GM12873 (cell line): ENCODE data around the gene RYK.

Source experiments
- TF ChIP-seq, protein P1 (sequence below): IDR thresholded peaks from 2 replicates; pipeline ENCODE4 v1.5.1; 2012; ENCODE audit warnings: low read depth, mild to moderate bottlenecking, moderate library complexity, low read length, control low read depth; ENCODE audit not compliant: insufficient read depth; ENCODE audit errors: missing control alignments

The RYK gene

DNA sequence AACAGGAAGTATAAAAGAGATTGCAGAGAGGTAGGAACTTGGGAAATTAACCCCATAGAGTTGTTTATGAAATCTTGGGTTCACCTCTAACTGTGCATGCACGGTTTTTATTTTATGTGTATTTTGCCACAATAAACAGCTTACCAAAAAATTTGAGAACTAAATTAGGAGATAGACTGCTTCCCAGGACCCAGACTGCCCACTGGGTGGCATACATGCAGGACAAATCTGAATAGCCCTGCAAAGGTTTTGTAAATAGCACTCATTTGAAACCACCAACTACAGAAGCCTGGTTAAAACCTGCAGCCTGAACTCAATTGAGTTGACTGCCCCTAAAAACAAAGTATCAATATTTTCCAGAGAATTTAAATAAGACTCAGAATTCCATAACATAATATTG lies 124.5 kb downstream of the RYK start:
- TF ChIP-seq, protein P1, sequence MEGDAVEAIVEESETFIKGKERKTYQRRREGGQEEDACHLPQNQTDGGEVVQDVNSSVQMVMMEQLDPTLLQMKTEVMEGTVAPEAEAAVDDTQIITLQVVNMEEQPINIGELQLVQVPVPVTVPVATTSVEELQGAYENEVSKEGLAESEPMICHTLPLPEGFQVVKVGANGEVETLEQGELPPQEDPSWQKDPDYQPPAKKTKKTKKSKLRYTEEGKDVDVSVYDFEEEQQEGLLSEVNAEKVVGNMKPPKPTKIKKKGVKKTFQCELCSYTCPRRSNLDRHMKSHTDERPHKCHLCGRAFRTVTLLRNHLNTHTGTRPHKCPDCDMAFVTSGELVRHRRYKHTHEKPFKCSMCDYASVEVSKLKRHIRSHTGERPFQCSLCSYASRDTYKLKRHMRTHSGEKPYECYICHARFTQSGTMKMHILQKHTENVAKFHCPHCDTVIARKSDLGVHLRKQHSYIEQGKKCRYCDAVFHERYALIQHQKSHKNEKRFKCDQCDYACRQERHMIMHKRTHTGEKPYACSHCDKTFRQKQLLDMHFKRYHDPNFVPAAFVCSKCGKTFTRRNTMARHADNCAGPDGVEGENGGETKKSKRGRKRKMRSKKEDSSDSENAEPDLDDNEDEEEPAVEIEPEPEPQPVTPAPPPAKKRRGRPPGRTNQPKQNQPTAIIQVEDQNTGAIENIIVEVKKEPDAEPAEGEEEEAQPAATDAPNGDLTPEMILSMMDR, result peak; percentile 14

DNA sequence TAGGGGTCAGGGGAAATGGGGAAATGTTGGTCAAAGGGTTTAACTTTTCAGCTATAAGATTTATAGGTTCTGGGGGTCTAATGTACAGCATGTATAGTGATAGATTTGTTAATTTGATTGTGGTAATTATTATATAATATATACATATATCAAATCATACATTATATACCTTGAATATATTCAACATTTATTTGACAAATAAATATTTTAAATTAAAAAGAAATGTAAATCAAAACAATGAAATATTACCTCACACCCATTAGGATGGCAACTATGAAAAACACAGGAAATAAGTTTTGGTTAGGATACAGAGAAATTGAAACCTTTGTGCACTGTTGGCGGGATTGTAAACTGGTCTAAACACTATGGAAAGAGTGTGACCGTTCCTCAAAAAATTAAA lies 135.9 kb downstream of the RYK start:
- TF ChIP-seq, protein P1, result no peak

DNA sequence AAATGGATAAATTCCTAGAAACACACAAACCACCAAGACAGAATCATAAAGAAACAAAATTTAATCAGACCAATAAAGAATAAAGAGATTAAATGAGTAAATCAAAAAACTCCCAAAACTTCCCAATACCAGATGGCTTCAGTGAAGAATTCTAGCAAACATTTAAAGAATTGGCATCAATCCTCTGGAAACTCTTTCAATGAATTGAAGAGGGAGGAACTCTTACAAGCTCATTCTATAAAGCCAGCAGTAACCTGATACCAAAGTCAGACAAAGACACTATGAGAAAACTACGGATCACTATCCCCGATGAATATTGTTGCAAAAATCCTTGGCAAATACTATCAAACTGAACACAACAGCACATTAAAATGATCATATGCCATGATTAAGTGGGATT lies 139.0 kb downstream of the RYK start:
- TF ChIP-seq, protein P1, result no peak

DNA sequence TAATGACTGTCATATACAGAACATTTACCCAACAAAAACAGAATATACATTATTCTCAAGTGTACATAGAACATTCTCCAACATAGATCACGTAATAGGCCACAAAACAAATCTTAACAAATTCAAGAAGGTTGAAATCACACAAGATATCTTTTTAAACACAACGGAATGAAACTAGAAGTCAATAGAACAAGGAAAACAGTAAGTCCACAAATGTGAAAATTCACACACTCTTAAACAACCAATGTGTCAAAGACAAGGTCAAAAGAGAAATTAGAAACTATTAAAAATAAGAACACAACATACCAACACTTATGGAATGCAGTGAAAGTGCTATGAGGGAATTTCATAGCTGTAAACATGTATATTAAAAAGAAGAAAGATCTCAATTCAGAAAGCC lies 139.7 kb downstream of the RYK start:
- TF ChIP-seq, protein P1, result no peak
